Ovary (tissue), 3 donors: ENCODE measurements around the gene FUS.

Source experiments
- EP300 ChIP-seq: sonication (generic); formaldehyde crosslinking; IDR thresholded peaks from one replicate; pipeline ENCODE4 v1.6.1; 2017; ENCODE audit warnings: antibody characterized with exemption
- POLR2A ChIP-seq: fragments of 450-650 bp; IDR thresholded peaks from one replicate; pipeline ENCODE4 v1.6.1; 2017; ENCODE audit warnings: antibody characterized with exemption, mild to moderate bottlenecking, moderate library complexity
- TF ChIP-seq, protein P1 (sequence below), 3 donors: fragments of 450-650 bp in 2 of 3; fragments of 200-600 bp in 1 of 3; IDR thresholded peaks; one replicate each; pipeline versions ENCODE4 v1.5.1 to v1.8.0; 2016 to 2022; ENCODE audit warnings: antibody characterized with exemption in 3 of 3, mild to moderate bottlenecking in 1 of 3
- donor health status: DM: no; HTN: no; CAD: no.

DNA sequence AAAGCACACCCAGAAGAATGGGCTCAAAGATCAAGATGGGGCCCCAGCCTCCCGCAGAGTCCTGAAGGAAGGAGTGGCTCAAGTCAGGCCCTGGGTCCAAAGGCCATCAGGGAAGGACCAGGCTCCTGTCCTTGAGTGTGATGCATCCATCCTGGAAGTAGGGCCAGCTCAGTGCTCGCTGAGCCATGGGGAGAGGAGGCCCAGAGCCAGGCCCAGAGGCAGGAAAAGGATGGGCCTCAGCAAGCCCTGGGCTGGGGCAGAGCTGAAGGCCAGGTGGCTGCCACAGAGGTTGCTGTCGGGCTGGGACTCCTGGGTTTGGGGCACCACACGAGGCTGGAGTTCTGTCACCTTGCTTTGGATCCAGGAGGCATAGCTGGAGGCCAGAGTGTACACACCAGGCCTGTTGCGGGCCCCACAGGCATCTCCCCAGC lies 48.1 kb upstream of the FUS start:
- TF ChIP-seq, protein P1, sequence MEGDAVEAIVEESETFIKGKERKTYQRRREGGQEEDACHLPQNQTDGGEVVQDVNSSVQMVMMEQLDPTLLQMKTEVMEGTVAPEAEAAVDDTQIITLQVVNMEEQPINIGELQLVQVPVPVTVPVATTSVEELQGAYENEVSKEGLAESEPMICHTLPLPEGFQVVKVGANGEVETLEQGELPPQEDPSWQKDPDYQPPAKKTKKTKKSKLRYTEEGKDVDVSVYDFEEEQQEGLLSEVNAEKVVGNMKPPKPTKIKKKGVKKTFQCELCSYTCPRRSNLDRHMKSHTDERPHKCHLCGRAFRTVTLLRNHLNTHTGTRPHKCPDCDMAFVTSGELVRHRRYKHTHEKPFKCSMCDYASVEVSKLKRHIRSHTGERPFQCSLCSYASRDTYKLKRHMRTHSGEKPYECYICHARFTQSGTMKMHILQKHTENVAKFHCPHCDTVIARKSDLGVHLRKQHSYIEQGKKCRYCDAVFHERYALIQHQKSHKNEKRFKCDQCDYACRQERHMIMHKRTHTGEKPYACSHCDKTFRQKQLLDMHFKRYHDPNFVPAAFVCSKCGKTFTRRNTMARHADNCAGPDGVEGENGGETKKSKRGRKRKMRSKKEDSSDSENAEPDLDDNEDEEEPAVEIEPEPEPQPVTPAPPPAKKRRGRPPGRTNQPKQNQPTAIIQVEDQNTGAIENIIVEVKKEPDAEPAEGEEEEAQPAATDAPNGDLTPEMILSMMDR (IDR thresholded peaks at IDR 0.05): no peak
- no peak for TF ChIP-seq EP300
- TF ChIP-seq POLR2A: no peak
